GM21423 (cell line): ENCODE measurements around the gene VEPH1.

ENCODE experiments used
- ATAC-seq: cut with Tn5 transposase; IDR thresholded peaks from one replicate; pipeline ENCODE4 v1.9.1; 2021; ENCODE audit warnings: mild to moderate bottlenecking, moderate library complexity; ENCODE audit not compliant: unreplicated experiment

The VEPH1 gene

GRCh38 chr3:157313186-157313585, 190.0 kb downstream of the VEPH1 start:
- ATAC-seq = no peak

GRCh38 chr3:157312376-157312745, 190.9 kb downstream of the VEPH1 start:
- ATAC-seq = no peak

GRCh38 chr3:157311633-157312375, 191.4 kb downstream of the VEPH1 start:
- ATAC-seq = no peak

DNA sequence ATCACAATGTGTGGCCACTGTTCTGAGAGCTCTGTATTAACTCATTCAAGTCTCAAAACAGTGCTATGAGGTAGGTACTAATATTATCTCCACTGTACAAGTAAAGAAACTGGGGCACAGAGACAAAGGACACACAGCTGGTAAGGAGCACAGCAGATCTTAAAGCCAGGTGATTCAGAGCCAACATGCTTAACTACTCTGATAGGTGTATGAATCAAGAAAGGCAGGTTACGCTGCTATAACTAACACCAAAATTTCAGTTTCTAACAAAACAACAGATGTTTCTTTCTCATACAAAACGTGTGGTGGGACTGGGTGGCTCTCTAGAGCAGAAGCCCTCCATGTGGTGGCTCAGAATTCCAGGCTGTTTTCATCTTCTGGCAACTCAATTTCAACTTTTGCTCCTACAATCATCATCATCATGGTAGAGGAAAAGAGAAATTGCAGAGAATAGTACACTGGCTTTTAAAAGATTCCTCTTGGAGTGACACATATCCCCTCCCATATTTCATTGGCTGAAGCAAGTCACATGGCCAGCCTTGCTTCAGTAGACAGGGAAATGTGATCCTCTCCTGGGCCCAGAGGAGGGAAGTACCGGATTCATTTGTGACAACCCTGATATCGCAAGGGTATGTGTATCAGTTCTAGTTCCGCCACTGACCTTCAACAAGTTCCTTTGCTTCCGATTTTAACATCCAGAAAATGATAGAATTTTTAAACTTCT, 192.7 kb downstream of the VEPH1 start:
- no peak for ATAC-seq

DNA sequence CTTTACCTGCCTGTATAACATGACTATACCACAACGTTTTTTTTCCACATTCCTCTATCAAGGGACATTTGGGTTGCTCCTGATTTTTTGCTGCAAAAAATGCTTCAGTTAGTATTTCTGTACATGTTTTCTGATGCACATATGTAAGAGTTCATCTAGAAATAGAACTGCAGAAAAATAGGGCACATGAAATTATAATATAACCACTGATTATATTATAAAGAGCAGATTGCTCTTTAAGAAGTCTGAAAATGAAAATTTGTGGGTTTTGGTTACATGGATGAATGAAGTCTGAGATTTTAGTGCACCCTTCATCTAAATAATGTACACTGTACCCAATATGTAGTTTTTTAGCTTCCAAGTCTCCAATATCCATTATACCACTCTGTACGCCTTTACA, 196.7 kb downstream of the VEPH1 start:
- ATAC-seq = no peak

- no peak for ATAC-seq
Observed at GRCh38 chr3:157305392-157305791, 197.8 kb downstream of the VEPH1 start.

DNA sequence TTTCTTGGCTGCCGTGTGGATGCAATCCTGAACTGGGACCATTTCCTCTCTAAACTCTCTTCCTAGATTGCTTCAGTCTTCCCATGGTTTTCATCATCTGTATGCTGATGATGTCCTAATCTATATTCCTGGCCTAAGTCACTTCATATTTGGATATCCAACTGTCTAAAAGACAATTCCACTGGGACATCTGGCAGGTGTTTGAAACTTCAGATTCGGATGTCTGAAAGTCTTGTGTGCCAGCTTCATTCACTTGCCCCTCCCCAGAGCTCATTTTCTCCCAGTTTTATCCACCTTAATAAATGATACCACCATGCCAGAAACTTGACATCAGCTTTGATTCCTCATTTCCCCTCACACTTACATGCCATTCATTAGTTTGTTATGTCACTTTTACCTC, 201.5 kb downstream of the VEPH1 start:
- ATAC-seq = no peak

- ATAC-seq = no peak
Observed at GRCh38 chr3:157300981-157301663, 202.1 kb downstream of the VEPH1 start.

DNA sequence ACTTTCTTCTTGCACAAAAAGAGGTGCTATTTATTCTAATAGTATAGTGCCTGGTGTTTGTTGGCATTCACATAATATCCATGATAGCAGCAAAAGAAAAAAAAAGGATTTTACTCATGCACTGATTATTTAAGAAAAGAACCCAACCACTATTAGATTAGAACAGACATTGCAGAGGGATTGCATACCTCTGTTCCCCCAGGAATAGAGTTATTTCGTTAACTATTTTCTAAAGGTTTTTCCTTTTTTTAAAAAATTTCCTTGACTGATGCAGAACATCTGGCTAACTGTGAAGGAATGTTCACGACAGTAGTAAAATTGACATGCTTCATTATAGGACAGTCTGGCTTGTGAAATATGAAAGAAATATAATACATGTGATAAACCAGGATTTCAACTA, 203.1 kb downstream of the VEPH1 start:
- no peak for ATAC-seq

GRCh38 chr3:157297328-157297915, 205.8 kb downstream of the VEPH1 start:
- no peak for ATAC-seq

GRCh38 chr3:157294953-157295352, 208.3 kb downstream of the VEPH1 start:
- no peak for ATAC-seq

- no peak for ATAC-seq
Observed at GRCh38 chr3:157294491-157294890, 208.7 kb downstream of the VEPH1 start.

GRCh38 chr3:157290766-157291165, 212.4 kb downstream of the VEPH1 start:
- no peak for ATAC-seq

GRCh38 chr3:157285966-157286365, 217.2 kb downstream of the VEPH1 start:
- no peak for ATAC-seq

GRCh38 chr3:157285141-157285540, 218.1 kb downstream of the VEPH1 start:
- no peak for ATAC-seq

DNA sequence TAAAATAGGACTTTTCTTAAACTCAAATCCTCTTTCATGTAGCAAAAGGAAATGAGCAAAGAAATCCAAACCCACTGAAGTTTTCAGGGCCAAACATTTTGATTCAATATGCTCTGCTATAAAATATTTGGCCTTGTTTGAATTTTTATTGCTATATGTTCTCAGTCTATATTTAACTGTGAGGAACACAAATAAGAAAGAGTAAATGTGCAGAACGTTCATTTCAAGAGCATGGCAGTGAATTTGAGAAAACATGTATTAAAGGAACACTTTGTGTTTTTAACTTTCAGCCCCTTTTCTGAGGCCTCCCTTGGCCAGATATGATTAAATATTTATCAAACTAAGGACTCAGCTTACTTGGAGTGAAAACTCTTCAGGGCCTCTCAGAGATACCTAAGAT, 218.5 kb downstream of the VEPH1 start:
- no peak for ATAC-seq

GRCh38 chr3:157282261-157283191, 220.7 kb downstream of the VEPH1 start:
- no peak for ATAC-seq

- no peak for ATAC-seq
Observed at GRCh38 chr3:157280786-157281185, 222.4 kb downstream of the VEPH1 start.

DNA sequence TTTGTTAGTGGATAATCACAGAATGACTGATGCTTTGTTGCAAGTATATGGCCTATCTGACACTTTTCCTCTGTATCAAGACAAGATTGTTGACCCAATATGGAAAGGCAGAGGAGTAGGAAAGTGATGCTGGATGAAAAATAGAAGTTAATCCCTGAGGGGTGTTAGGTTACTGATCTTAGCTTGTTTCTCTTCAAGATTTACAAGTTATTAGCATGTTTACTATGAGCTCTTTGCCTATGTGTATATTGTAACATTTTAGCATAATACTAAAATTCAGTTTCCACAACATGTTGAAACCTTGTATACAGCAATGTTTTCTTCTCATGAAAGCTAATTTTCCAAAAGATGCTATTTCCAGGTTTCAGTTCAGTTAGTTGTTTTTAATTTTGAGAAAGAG, 222.9 kb downstream of the VEPH1 start:
- no peak for ATAC-seq

DNA sequence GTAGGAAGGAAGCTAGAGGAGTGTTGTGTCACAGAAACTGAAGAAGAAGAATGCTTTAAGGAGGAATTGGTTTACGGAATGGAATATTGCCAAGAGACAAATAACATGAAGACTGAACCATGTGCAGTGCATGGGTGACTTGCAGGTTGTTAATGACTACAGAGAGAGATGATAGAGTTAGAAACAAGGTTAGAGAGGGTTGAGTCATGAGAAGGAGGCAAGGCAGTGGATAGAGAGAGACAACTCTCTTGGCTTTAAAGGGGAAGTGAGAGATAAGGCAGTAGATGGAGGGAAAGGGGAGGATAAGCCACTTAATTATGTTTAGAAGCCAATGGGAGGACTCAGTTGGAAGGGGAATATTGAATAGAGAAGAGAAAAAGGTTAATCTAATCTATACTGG, 224.0 kb downstream of the VEPH1 start:
- ATAC-seq = no peak

DNA sequence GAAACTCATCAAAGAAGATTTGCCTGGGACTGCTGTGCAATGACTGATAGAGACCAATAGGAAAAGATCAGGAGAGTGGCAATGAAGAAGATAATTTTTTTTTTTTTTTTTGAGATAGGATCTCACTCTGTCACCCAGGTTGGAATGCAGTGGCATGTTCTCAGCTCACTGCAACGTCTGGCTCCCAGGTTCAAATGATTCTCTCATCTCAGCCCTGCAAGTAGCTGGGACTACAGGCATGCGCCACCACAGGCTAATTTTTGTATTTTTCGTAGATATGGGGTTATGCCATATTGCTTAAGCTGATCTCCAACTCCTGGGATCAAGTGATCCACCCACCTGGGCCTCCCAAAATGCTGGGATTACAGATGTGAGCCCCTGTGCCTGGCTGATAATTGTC, 226.4 kb downstream of the VEPH1 start:
- no peak for ATAC-seq
